ENCODE data around the gene SLAMF1.

Gene SLAMF1

GRCh38 chr1:160681891-160682140 is 35.0 kb upstream of the SLAMF1 start:
- Histone ChIP-seq H4K91ac (ENCODE audit: low read length) (no peak overlapping the region), H2BK120ac (ENCODE audit: low read depth, low read length) (no peak overlapping the region), H3K79me1 (replicated peaks; ENCODE audit: low read length, poor library complexity, severe bottlenecking) (no peaks in the 10 kb centered on the region), H3K4me3 (ENCODE audit: insufficient read depth in 1 of 2, low read depth in 1 of 2, low read length in 2 of 2) (no peak overlapping the region), H3K9me3 (ENCODE audit: control insufficient read depth, low read length) (no peaks in the 10 kb centered on the region), H3K23ac (ENCODE audit: low read length in 2 of 2) (no peak overlapping the region), H3K27ac (ENCODE audit: low read length, poor library complexity, severe bottlenecking) (no peak overlapping the region), H3K14ac (ENCODE audit: low read length in 2 of 2) (peak overlapping the region in 1 of 2 experiments; percentile 27), H3K27me3 (ENCODE audit: control insufficient read depth in 1 of 2, insufficient read depth in 1 of 2, low read length in 2 of 2) (peaks cover 23 to 27% of the 10 kb centered on the region in 2 experiments), H2AK5ac (ENCODE audit: low read length, severe bottlenecking) (no peak overlapping the region), H2BK12ac (ENCODE audit: low read length in 2 of 2) (no peak overlapping the region), H3K4me1 (ENCODE audit: control insufficient read depth, insufficient read depth, low read depth, low read length) (no peaks in the 10 kb centered on the region), H3K36me3 (ENCODE audit: control insufficient read depth in 1 of 2, insufficient read depth in 2 of 2, low read depth in 1 of 2, low read length in 2 of 2) (no peaks in the 10 kb centered on the region), H3K9ac (ENCODE audit: low read length) (no peak overlapping the region), H3K4ac (ENCODE audit: low read depth in 1 of 2, low read length in 2 of 2) (no peak overlapping the region), H4K8ac (ENCODE audit: low read length) (no peak overlapping the region), H2BK15ac (ENCODE audit: low read depth, poor library complexity, severe bottlenecking) (no peak overlapping the region), H3K4me2 (ENCODE audit: low read length, poor library complexity, severe bottlenecking) (no peak overlapping the region), H2BK5ac (ENCODE audit: low read depth, low read length, poor library complexity, severe bottlenecking) (no peak overlapping the region), H2AFZ (ENCODE audit: low read depth, low read length) (no peak overlapping the region), H3K18ac (ENCODE audit: low read depth in 1 of 2, low read length in 2 of 2) (no peak overlapping the region)
- no peak for DNase-seq
- 98% methylated on average over 2 of the region's 3 CpGs for WGBS

GRCh38 chr1:160681066-160681890 is 34.4 kb upstream of the SLAMF1 start:
- H3K4ac ChIP-seq (ENCODE audit: low read depth in 1 of 2, low read length in 2 of 2) = no peak overlapping the region
- no peak overlapping the region for H2BK120ac ChIP-seq (ENCODE audit: low read depth, low read length)
- H3K14ac ChIP-seq (ENCODE audit: low read length in 2 of 2) = peak overlapping the region in 1 of 2 experiments; percentile 27
- no peak overlapping the region for H2BK5ac ChIP-seq (ENCODE audit: low read depth, low read length, poor library complexity, severe bottlenecking)
- no peak overlapping the region for H3K4me2 ChIP-seq (ENCODE audit: low read length, poor library complexity, severe bottlenecking)
- no peak overlapping the region for H2BK12ac ChIP-seq (ENCODE audit: low read length in 2 of 2)
- no peak overlapping the region for H3K23ac ChIP-seq (ENCODE audit: low read length in 2 of 2)
- H3K27me3 ChIP-seq (ENCODE audit: control insufficient read depth in 1 of 2, insufficient read depth in 1 of 2, low read length in 2 of 2) = peaks cover 23 to 27% of the 10 kb centered on the region in 2 experiments
- no peak overlapping the region for H4K91ac ChIP-seq (ENCODE audit: low read length)
- H3K27ac ChIP-seq (ENCODE audit: low read length, poor library complexity, severe bottlenecking) = no peak overlapping the region
- H2AFZ ChIP-seq (ENCODE audit: low read depth, low read length) = no peak overlapping the region
- peak overlapping the region; percentile 45 for H4K8ac ChIP-seq (ENCODE audit: low read length)
- H3K9ac ChIP-seq (ENCODE audit: low read length) = no peak overlapping the region
- H3K18ac ChIP-seq (ENCODE audit: low read depth in 1 of 2, low read length in 2 of 2) = no peak overlapping the region
- H3K9me3 ChIP-seq (ENCODE audit: control insufficient read depth, low read length) = no peaks in the 10 kb centered on the region
- H3K4me1 ChIP-seq (ENCODE audit: control insufficient read depth, insufficient read depth, low read depth, low read length) = no peaks in the 10 kb centered on the region
- no peak overlapping the region for H2AK5ac ChIP-seq (ENCODE audit: low read length, severe bottlenecking)
- peak overlapping the region; percentile 36 for H2BK15ac ChIP-seq (ENCODE audit: low read depth, poor library complexity, severe bottlenecking)
- H3K36me3 ChIP-seq (ENCODE audit: control insufficient read depth in 1 of 2, insufficient read depth in 2 of 2, low read depth in 1 of 2, low read length in 2 of 2) = no peaks in the 10 kb centered on the region
- H3K79me1 ChIP-seq (replicated peaks; ENCODE audit: low read length, poor library complexity, severe bottlenecking) = no peaks in the 10 kb centered on the region
- peak; percentile 51 for DNase-seq
- 44% methylated on average over 10 of the region's 10 CpGs for WGBS
- H3K4me3 ChIP-seq (ENCODE audit: insufficient read depth in 1 of 2, low read depth in 1 of 2, low read length in 2 of 2) = no peak overlapping the region

GRCh38 chr1:160680399-160680798 is 33.6 kb upstream of the SLAMF1 start:
- no peak overlapping the region for H2BK120ac ChIP-seq (ENCODE audit: low read depth, low read length)
- no peak overlapping the region for H4K8ac ChIP-seq (ENCODE audit: low read length)
- no peak overlapping the region for H3K4me2 ChIP-seq (ENCODE audit: low read length, poor library complexity, severe bottlenecking)
- no peak overlapping the region for H3K4me3 ChIP-seq (ENCODE audit: insufficient read depth in 1 of 2, low read depth in 1 of 2, low read length in 2 of 2)
- H3K23ac ChIP-seq (ENCODE audit: low read length in 2 of 2) = no peak overlapping the region
- no peak overlapping the region for H4K91ac ChIP-seq (ENCODE audit: low read length)
- no peaks in the 10 kb centered on the region for H3K4me1 ChIP-seq (ENCODE audit: control insufficient read depth, insufficient read depth, low read depth, low read length)
- H2AK5ac ChIP-seq (ENCODE audit: low read length, severe bottlenecking) = no peak overlapping the region
- no peak overlapping the region for H2BK12ac ChIP-seq (ENCODE audit: low read length in 2 of 2)
- WGBS = 91% methylated on average over 8 of the region's 8 CpGs
- no peaks in the 10 kb centered on the region for H3K36me3 ChIP-seq (ENCODE audit: control insufficient read depth in 1 of 2, insufficient read depth in 2 of 2, low read depth in 1 of 2, low read length in 2 of 2)
- H3K9me3 ChIP-seq (ENCODE audit: control insufficient read depth, low read length) = no peaks in the 10 kb centered on the region
- H2BK5ac ChIP-seq (ENCODE audit: low read depth, low read length, poor library complexity, severe bottlenecking) = no peak overlapping the region
- no peak overlapping the region for H2AFZ ChIP-seq (ENCODE audit: low read depth, low read length)
- no peak overlapping the region for H3K27ac ChIP-seq (ENCODE audit: low read length, poor library complexity, severe bottlenecking)
- H3K79me1 ChIP-seq (replicated peaks; ENCODE audit: low read length, poor library complexity, severe bottlenecking) = no peaks in the 10 kb centered on the region
- H3K18ac ChIP-seq (ENCODE audit: low read depth in 1 of 2, low read length in 2 of 2) = no peak overlapping the region
- no peak overlapping the region for H3K9ac ChIP-seq (ENCODE audit: low read length)
- no peak overlapping the region for H2BK15ac ChIP-seq (ENCODE audit: low read depth, poor library complexity, severe bottlenecking)
- H3K27me3 ChIP-seq (ENCODE audit: control insufficient read depth in 1 of 2, insufficient read depth in 1 of 2, low read length in 2 of 2) = peaks cover 23 to 27% of the 10 kb centered on the region in 2 experiments
- DNase-seq = no peak
- no peak overlapping the region for H3K4ac ChIP-seq (ENCODE audit: low read depth in 1 of 2, low read length in 2 of 2)
- no peak overlapping the region for H3K14ac ChIP-seq (ENCODE audit: low read length in 2 of 2)

GRCh38 chr1:160679893-160680292 is 33.0 kb upstream of the SLAMF1 start:
- Histone ChIP-seq H3K23ac (ENCODE audit: low read length in 2 of 2) (no peak overlapping the region), H3K4me2 (ENCODE audit: low read length, poor library complexity, severe bottlenecking) (no peak overlapping the region), H3K4me3 (ENCODE audit: insufficient read depth in 1 of 2, low read depth in 1 of 2, low read length in 2 of 2) (no peak overlapping the region), H3K27ac (ENCODE audit: low read length, poor library complexity, severe bottlenecking) (no peak overlapping the region), H2AFZ (ENCODE audit: low read depth, low read length) (no peak overlapping the region), H3K14ac (ENCODE audit: low read length in 2 of 2) (no peak overlapping the region), H3K18ac (ENCODE audit: low read depth in 1 of 2, low read length in 2 of 2) (no peak overlapping the region), H3K27me3 (ENCODE audit: control insufficient read depth in 1 of 2, insufficient read depth in 1 of 2, low read length in 2 of 2) (peaks cover 22 to 27% of the 10 kb centered on the region in 2 experiments), H3K9ac (ENCODE audit: low read length) (no peak overlapping the region), H2BK5ac (ENCODE audit: low read depth, low read length, poor library complexity, severe bottlenecking) (no peak overlapping the region), H4K8ac (ENCODE audit: low read length) (no peak overlapping the region), H2AK5ac (ENCODE audit: low read length, severe bottlenecking) (no peak overlapping the region), H2BK12ac (ENCODE audit: low read length in 2 of 2) (no peak overlapping the region), H3K79me1 (replicated peaks; ENCODE audit: low read length, poor library complexity, severe bottlenecking) (no peaks in the 10 kb centered on the region), H2BK15ac (ENCODE audit: low read depth, poor library complexity, severe bottlenecking) (no peak overlapping the region), H3K4me1 (ENCODE audit: control insufficient read depth, insufficient read depth, low read depth, low read length) (no peaks in the 10 kb centered on the region), H3K4ac (ENCODE audit: low read depth in 1 of 2, low read length in 2 of 2) (no peak overlapping the region), H3K9me3 (ENCODE audit: control insufficient read depth, low read length) (no peaks in the 10 kb centered on the region), H4K91ac (ENCODE audit: low read length) (no peak overlapping the region), H2BK120ac (ENCODE audit: low read depth, low read length) (no peak overlapping the region), H3K36me3 (ENCODE audit: control insufficient read depth in 1 of 2, insufficient read depth in 2 of 2, low read depth in 1 of 2, low read length in 2 of 2) (no peaks in the 10 kb centered on the region)
- DNase-seq = no peak
- 77% methylated on average over 3 of the region's 3 CpGs for WGBS

Measured in mesenchymal stem cell (in vitro differentiated cells and primary cell).